Neural crest cell (in vitro differentiated cells): Measurements from ENCODE around the gene PDE6G. TPM values are rescaled to one million over a fixed set of nuclear protein-coding genes. Genes with fewer than 3 reads are reported as not detected.
"Not testable (repeated sequence)": the region's sequence is repeated elsewhere in the genome, so short reads cannot be mapped to it uniquely, and the experiment has no call there.

ENCODE experiments used
- DNase-seq: peaks from one replicate; pipeline ENCODE4 v3.0.0; 2021; ENCODE audit warnings: low read depth, mixed read lengths, low spot score
- H3K27ac Mint-ChIP-seq: one replicate; pipeline ENCODE4 v1.8.0; 2021; ENCODE audit warnings: mild to moderate bottlenecking, mixed read lengths; ENCODE audit not compliant: unreplicated experiment
- H3K27me3 Mint-ChIP-seq: 2 replicates; pipeline ENCODE4 v1.8.0; 2021; ENCODE audit warnings: low read depth, mild to moderate bottlenecking, mixed read lengths
- H3K36me3 Mint-ChIP-seq: 2 replicates; pipeline ENCODE4 v1.8.0; 2021; ENCODE audit warnings: low read depth, mild to moderate bottlenecking, mixed read lengths
- H3K4me1 Mint-ChIP-seq: 2 replicates; pipeline ENCODE4 v1.8.0; 2021; ENCODE audit warnings: mixed read lengths
- H3K4me3 Mint-ChIP-seq: one replicate; pipeline ENCODE4 v1.8.0; 2021; ENCODE audit warnings: mild to moderate bottlenecking, mixed read lengths
- H3K9me3 Mint-ChIP-seq: 2 replicates; pipeline ENCODE4 v1.8.0; 2021; ENCODE audit warnings: mixed read lengths
- total RNA-seq: library from RNA; stranded (reverse); gene quantifications from 2 replicates; pipeline ENCODE4 v1.2.1, GENCODE V29; 2021
- TF ChIP-seq, protein P1 (sequence below): fragments of 200-600 bp; sonication (generic); conservative IDR thresholded peaks from 2 replicates; pipeline ENCODE4 v1.5.0; 2021; ENCODE audit warnings: antibody characterized with exemption, mild to moderate bottlenecking

Gene PDE6G
- total RNA-seq, 1 donor from 2014 or later: 0.79 TPM

DNA sequence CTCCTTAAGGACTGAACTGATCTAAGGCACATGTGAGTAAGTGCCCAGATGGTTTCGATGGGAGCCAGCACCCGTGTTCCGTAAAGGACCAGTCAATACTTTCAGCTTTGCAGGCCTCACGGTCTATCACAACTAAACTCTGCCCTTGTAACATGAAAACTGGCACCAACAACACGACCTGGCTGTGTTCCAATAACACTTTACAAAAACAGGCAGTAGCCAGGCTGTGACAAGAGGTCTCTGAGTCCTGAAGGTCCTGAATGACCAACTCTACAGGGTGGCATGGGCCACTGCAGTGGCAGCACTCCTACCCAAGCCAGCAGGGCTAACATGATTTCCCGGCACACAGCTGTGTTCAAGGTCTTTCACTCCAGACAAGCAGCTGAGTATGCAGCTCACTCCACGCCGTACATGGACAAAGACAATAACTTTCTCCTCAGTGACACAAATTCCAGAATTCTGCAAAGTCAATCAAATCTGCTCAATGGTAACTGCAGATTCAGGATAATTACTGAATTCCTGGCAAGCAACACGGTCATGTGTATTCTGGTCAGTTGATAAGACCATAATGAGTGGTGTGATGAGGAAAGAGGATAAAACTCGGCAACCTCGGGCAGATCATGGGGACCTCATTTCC, 34.7 kb downstream of the PDE6G start:
- TF ChIP-seq, protein P1, sequence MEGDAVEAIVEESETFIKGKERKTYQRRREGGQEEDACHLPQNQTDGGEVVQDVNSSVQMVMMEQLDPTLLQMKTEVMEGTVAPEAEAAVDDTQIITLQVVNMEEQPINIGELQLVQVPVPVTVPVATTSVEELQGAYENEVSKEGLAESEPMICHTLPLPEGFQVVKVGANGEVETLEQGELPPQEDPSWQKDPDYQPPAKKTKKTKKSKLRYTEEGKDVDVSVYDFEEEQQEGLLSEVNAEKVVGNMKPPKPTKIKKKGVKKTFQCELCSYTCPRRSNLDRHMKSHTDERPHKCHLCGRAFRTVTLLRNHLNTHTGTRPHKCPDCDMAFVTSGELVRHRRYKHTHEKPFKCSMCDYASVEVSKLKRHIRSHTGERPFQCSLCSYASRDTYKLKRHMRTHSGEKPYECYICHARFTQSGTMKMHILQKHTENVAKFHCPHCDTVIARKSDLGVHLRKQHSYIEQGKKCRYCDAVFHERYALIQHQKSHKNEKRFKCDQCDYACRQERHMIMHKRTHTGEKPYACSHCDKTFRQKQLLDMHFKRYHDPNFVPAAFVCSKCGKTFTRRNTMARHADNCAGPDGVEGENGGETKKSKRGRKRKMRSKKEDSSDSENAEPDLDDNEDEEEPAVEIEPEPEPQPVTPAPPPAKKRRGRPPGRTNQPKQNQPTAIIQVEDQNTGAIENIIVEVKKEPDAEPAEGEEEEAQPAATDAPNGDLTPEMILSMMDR: no peak
- Mint-ChIP-seq H3K9me3 (no peaks in the 10 kb centered on the region), H3K27ac (no peak overlapping the region), H3K36me3 (peaks cover 36% of the 10 kb centered on the region), H3K4me1 (no peaks in the 10 kb centered on the region), H3K4me3 (no peak overlapping the region), H3K27me3 (no peaks in the 10 kb centered on the region)
- no peak for DNase-seq

DNA sequence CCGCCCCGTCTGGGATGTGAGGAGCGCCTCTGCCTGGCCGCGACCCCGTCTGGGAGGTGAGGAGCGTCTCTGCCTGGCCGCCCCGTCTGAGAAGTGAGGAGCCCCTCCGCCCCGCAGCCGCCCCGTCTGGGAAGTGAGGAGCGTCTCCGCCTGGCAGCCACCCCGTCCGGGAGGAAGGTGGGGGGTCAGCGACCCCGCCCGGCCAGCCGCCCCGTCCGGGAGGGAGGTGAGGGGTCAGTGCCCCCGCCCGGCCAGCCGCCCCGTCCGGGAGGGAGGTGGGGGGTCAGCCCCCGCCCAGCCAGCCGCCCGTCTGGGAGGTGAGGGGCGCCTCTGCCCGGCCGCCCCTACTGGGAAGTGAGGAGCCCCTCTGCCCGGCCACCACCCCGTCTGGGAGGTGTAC, 38.0 kb downstream of the PDE6G start:
- not testable (repeated sequence) for H3K4me3 Mint-ChIP-seq, DNase-seq, H3K27me3 Mint-ChIP-seq, H3K9me3 Mint-ChIP-seq, H3K27ac Mint-ChIP-seq, H3K4me1 Mint-ChIP-seq
- H3K36me3 Mint-ChIP-seq: peaks cover 24% of the 10 kb centered on the region

DNA sequence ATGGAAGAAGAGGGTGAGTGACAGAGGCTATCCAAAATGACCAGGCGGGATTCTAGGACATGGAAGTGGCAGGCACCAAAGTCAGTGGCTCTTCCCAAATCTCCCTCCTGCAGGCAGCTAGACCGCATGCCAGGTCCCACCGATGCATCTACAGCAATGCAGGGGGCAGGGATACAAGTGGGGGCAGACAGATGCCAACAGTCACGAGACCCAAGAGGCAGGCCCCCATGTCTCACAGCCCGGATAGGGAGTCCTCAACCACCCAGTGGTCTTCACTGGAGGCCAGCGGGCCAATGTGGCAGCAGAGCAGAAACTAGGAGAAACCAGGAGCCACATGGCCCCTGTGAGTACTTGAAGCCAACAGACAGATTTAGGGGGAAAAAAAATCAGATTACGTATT, 39.5 kb downstream of the PDE6G start:
- H3K36me3 Mint-ChIP-seq: peaks cover 24% of the 10 kb centered on the region
- DNase-seq: no peak
- no peaks in the 10 kb centered on the region for H3K9me3 Mint-ChIP-seq
- H3K27ac Mint-ChIP-seq: no peak overlapping the region
- H3K4me1 Mint-ChIP-seq: no peaks in the 10 kb centered on the region
- H3K4me3 Mint-ChIP-seq: no peak overlapping the region
- H3K27me3 Mint-ChIP-seq: no peaks in the 10 kb centered on the region
- TF ChIP-seq, protein P1: no peak

DNA sequence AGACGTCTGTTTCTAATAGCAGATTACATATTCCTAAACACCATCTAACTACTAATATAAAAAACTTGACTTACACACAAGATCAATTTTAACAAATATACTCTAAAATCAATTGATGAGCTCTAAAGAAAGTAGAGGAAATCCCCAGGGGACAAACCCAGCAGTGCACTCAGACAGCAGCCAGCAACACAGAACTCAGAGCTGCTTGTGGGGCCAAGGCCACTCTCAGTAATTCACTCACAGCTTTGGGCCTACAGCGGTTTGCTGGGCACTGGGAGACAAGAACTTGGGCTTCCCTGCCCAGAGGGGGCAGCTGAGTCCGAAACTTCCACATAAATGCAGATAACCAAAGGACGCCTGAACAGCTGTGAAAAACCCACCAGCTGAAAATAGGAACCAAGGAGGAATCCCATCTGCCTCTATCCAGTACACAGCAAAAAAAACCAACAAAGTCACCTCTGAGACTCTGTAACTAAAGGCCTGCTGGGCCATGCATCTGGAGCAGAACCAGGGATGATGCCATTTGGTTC, 40.9 kb downstream of the PDE6G start:
- no peaks in the 10 kb centered on the region for H3K27me3 Mint-ChIP-seq

DNA sequence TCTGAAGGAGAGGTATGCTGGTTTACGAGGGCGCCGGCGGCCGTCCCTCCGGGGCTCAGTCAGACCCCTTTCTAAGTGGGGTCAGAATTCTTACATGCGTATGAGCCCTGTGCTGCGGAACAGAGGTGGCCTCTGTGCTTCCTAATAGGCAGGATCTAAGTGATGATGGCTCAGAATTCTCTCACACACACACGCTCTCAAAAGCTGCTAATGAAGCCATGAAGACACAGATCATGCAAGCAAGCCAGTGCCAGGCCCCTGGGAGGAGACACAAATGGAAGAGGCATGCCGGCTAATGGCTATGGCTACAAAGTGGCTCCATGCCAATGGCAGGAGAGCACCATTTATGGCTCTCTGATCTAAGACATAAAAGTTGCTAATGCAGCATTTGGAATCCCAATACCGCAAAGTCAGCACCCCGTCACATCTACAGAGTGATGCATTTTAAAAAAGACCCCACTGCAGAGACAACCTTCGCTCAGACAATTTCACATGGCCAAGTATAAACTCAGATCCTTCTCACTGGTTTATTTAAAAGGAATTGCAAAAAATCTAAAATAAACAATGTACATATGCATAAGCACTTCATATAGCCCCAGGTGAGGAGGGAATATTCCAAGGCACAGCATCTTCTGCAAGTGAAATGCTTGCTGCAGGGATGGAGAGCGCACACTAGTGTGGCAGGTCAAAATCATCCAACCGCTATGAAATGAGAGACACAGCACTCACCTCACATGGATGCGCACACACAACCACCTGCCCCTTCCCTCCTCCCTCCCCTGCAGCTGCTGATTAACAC, 44.0 kb downstream of the PDE6G start:
- Mint-ChIP-seq H3K27me3 (no peaks in the 10 kb centered on the region), H3K9me3 (no peaks in the 10 kb centered on the region), H3K4me3 (no peak overlapping the region), H3K4me1 (no peaks in the 10 kb centered on the region), H3K36me3 (peaks cover 17% of the 10 kb centered on the region), H3K27ac (no peak overlapping the region)
- TF ChIP-seq, protein P1: no peak
- DNase-seq: no peak

More for the DNA sequence above, 40.9 kb downstream of the PDE6G start:
- peaks cover 20% of the 10 kb centered on the region for H3K36me3 Mint-ChIP-seq
- no peak overlapping the region for H3K27ac Mint-ChIP-seq
- no peak overlapping the region for H3K4me3 Mint-ChIP-seq
- DNase-seq: no peak
- H3K4me1 Mint-ChIP-seq: no peaks in the 10 kb centered on the region
- no peaks in the 10 kb centered on the region for H3K9me3 Mint-ChIP-seq
- TF ChIP-seq, protein P1: no peak
